Fibroblast of skin of right biceps (primary cell): ENCODE measurements around the gene TAOK1.

Experiments
- DNase-seq: peaks from one replicate; pipeline ENCODE4 v3.0.0-alpha.2; 2013

The TAOK1 gene

GRCh38 chr17:29379084-29379991, 10.8 kb upstream of the TAOK1 start:
- peak; percentile 8 for DNase-seq

GRCh38 chr17:29383686-29384085, 6.5 kb upstream of the TAOK1 start:
- peak; percentile 36 for DNase-seq

- no peak for DNase-seq
Measured at GRCh38 chr17:29384901-29385300, 5.3 kb upstream of the TAOK1 start.

- DNase-seq, result no peak
Measured at GRCh38 chr17:29386760-29387159, 3.4 kb upstream of the TAOK1 start.

- no peak for DNase-seq
Measured at GRCh38 chr17:29388937-29389336, 1.2 kb upstream of the TAOK1 start.

- DNase-seq, result peak; percentile 43
Measured at GRCh38 chr17:29390851-29391631, 878 bp downstream of the TAOK1 start.

GRCh38 chr17:29393436-29393835, 3.3 kb downstream of the TAOK1 start:
- peak; percentile 31 for DNase-seq

GRCh38 chr17:29394761-29395160, 4.6 kb downstream of the TAOK1 start:
- DNase-seq, result no peak

GRCh38 chr17:29396066-29396465, 5.9 kb downstream of the TAOK1 start:
- no peak for DNase-seq

GRCh38 chr17:29399634-29400033, 9.5 kb downstream of the TAOK1 start:
- DNase-seq, result no peak

- DNase-seq, result no peak
Measured at GRCh38 chr17:29400818-29401217, 10.7 kb downstream of the TAOK1 start.

GRCh38 chr17:29401258-29401657, 11.1 kb downstream of the TAOK1 start:
- no peak for DNase-seq

GRCh38 chr17:29407856-29408255, 17.7 kb downstream of the TAOK1 start:
- DNase-seq, result peak; percentile 22

GRCh38 chr17:29409963-29410362, 19.8 kb downstream of the TAOK1 start:
- DNase-seq, result no peak

GRCh38 chr17:29412780-29413565, 22.8 kb downstream of the TAOK1 start:
- peak; percentile 90 for DNase-seq

GRCh38 chr17:29420128-29420527, 30.0 kb downstream of the TAOK1 start:
- no peak for DNase-seq

- no peak for DNase-seq
Measured at GRCh38 chr17:29430275-29430674, 40.1 kb downstream of the TAOK1 start.

GRCh38 chr17:29433541-29433940, 43.4 kb downstream of the TAOK1 start:
- peak; percentile 6 for DNase-seq

GRCh38 chr17:29434550-29434949, 44.4 kb downstream of the TAOK1 start:
- DNase-seq, result no peak

- DNase-seq, result no peak
Measured at GRCh38 chr17:29442451-29442850, 52.3 kb downstream of the TAOK1 start.

- no peak for DNase-seq
Measured at GRCh38 chr17:29443041-29443739, 53.0 kb downstream of the TAOK1 start.

GRCh38 chr17:29444589-29444988, 54.4 kb downstream of the TAOK1 start:
- peak; percentile 53 for DNase-seq

GRCh38 chr17:29445844-29446243, 55.7 kb downstream of the TAOK1 start:
- DNase-seq, result no peak
